K562 (cell line): ENCODE results near the gene KARS1. TPM values are rescaled to one million over a fixed set of nuclear protein-coding genes. Genes with fewer than 3 reads are reported as not detected.
A peak's percentile ranks its signal among the peaks of the same experiment; 100 is the strongest.

Experiments used
- BACH1 ChIP-seq: fragments of 200-800 bp; sonication (Bioruptor generic); IDR thresholded peaks from 2 replicates; pipeline ENCODE4 v1.6.1; 2016; ENCODE audit warnings: missing genetic modification characterization, missing compliant biosample characterization
- CTBP1 ChIP-seq: fragments of 450-650 bp; IDR thresholded peaks from 2 replicates; pipeline ENCODE4 v1.6.1; 2016; ENCODE audit warnings: borderline replicate concordance
- HDAC3 ChIP-seq: fragments of 450-650 bp; IDR thresholded peaks from 2 replicates; pipeline ENCODE4 v1.6.1; 2018; ENCODE audit warnings: borderline replicate concordance, mild to moderate bottlenecking, moderate library complexity; ENCODE audit not compliant: partially characterized antibody
- PTTG1 ChIP-seq: fragments of 450-650 bp; IDR thresholded peaks from 2 replicates; pipeline ENCODE4 v1.6.1; 2016; ENCODE audit warnings: low read depth, mild to moderate bottlenecking, missing genetic modification characterization, missing compliant biosample characterization
- SMAD1 ChIP-seq: fragments of 150-350 bp; IDR thresholded peaks from 2 replicates; pipeline ENCODE4 v1.6.1; 2014; ENCODE audit warnings: low read length, low read depth; ENCODE audit not compliant: partially characterized antibody
- TRIM24 ChIP-seq, 2 experiments: fragments of 450-650 bp; IDR thresholded peaks; 2 replicates each; pipeline ENCODE4 v1.6.1; 2016
- ZKSCAN8 ChIP-seq: fragments of 200-800 bp; sonication (Bioruptor generic); IDR thresholded peaks from 2 replicates; pipeline ENCODE4 v1.6.1; 2016; ENCODE audit warnings: missing genetic modification characterization, missing compliant biosample characterization
- polyA plus RNA-seq, 8 experiments: library from polyadenylated mRNA; depleted of rRNA in 4 of 8; stranded (reverse) in 5 of 8; unstranded in 3 of 8; fragments of >200 nt; fragmentation: Nextera tagmentation in 2 of 8; fragmentation: Illumina TruSeq in 1 of 8; extraction: Ambion mirVana in 2 of 8; extraction: Trizol in 1 of 8; gene quantifications; 2 replicates each; pipeline versions ENCODE4 v1.2.1 to v1.2.3, GENCODE V29; 2011 to 2014; ENCODE audit warnings: inconsistent platforms in 1 of 8, missing spikeins in 1 of 8
- total RNA-seq, 7 experiments: library from RNA; depleted of rRNA in 6 of 7; stranded (reverse); fragments of >200 nt in 6 of 7; fragmentation: Illumina TruSeq in 2 of 7; extraction: Trizol in 2 of 7; gene quantifications; 2 replicates each; pipeline versions ENCODE4 v1.2.1 to v1.2.3, GENCODE V29; 2011 to 2021; ENCODE audit warnings: low replicate concordance in 1 of 7
- TF ChIP-seq, protein P1 (sequence below): fragments of 250-450 bp; sonication (Bioruptor Pico); IDR thresholded peaks from 2 replicates; pipeline ENCODE4 v1.8.0; 2022; ENCODE audit warnings: inconsistent platforms
- TF ChIP-seq, protein P2 (sequence below): fragments of 250-450 bp; sonication (Bioruptor Pico); IDR thresholded peaks from 2 replicates; pipeline ENCODE4 v1.8.0; 2022; ENCODE audit warnings: moderate library complexity, mild to moderate bottlenecking, inconsistent platforms
- TF ChIP-seq, protein P3 (sequence below): fragments of 450-650 bp; formaldehyde crosslinking; IDR thresholded peaks from 2 replicates; pipeline ENCODE4 v1.4.0; 2020; ENCODE audit warnings: mild to moderate bottlenecking, moderate library complexity
- TF ChIP-seq, protein P4 (sequence below): sonication (generic); formaldehyde crosslinking; IDR thresholded peaks from 2 replicates; pipeline ENCODE4 v1.8.0; 2023; ENCODE audit warnings: mild to moderate bottlenecking, missing genetic modification reagents
- TF ChIP-seq, protein P5 (sequence below): fragments of 450-650 bp; IDR thresholded peaks from 2 replicates; pipeline ENCODE4 v1.6.1; 2014; ENCODE audit warnings: low read depth, mild to moderate bottlenecking, moderate library complexity, borderline replicate concordance
- TF ChIP-seq, protein P6 (sequence below), 2 experiments: fragments of 450-650 bp in 1 of 2; sonication (generic) in 1 of 2; formaldehyde crosslinking in 1 of 2; IDR thresholded peaks in 1 of 2; conservative IDR thresholded peaks in 1 of 2; 2 replicates each; pipeline versions ENCODE4 v1.6.1 to v1.8.1; 2016 to 2023; ENCODE audit warnings: mild to moderate bottlenecking in 2 of 2, moderate library complexity in 2 of 2, inconsistent platforms in 1 of 2, missing genetic modification reagents in 1 of 2

KARS1 gene
- total and polyA plus RNA-seq, 9 of the 15 experiments (the other 6 are each of a cell fraction or from before 2014, with no cell fraction given), result 223 to 386 (median 304) TPM

DNA sequence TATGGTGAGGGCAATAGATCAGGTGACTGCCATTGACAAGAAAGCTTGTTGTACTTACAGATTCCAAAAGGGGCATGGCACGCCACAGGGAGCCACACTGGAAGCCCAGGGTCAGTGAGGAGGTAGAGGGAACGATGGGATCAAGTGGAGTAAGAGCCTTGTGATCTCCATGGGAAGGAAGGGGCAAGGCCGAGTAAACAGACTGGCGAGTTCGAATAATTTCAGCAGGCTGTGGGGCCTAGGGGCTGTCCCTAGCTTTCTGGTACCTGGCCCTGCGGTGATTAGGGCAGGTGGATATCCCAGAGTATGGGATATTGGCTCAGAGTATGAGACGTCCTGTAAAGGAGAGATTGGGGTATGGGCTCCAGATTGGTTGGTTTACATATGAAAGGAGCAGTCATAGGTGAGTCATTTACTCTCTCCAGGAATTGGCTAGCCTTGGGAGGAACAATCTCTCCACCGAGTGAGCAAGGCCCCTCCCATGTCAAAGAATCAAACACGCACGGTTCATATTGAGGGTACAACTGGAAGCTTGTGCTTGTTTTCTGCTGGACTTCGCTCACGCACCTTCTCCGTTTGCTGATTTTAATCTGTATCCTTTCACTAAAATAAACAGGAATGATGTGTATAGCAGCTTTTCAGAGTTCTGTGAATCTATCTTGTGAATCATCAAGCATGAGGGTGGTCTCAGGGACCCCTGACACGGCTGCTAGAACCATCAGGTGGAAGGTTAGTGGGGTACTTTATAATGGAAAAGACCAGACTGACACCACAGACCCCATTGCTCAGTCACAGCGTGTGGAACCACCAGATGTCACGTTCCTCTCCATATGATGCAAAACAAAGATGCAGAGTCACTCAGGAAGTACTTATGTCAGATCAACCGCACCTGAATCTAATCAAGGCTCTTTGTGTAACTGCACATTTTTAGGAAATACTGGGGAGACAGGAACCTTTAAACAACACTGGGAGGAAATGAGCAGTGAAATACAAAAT lies 53.3 kb downstream of the KARS1 start (continued):
- TF ChIP-seq, protein P1, sequence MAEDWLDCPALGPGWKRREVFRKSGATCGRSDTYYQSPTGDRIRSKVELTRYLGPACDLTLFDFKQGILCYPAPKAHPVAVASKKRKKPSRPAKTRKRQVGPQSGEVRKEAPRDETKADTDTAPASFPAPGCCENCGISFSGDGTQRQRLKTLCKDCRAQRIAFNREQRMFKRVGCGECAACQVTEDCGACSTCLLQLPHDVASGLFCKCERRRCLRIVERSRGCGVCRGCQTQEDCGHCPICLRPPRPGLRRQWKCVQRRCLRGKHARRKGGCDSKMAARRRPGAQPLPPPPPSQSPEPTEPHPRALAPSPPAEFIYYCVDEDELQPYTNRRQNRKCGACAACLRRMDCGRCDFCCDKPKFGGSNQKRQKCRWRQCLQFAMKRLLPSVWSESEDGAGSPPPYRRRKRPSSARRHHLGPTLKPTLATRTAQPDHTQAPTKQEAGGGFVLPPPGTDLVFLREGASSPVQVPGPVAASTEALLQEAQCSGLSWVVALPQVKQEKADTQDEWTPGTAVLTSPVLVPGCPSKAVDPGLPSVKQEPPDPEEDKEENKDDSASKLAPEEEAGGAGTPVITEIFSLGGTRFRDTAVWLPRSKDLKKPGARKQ (CRISPR knock-in tag), result no peak
- TF ChIP-seq, protein P2, sequence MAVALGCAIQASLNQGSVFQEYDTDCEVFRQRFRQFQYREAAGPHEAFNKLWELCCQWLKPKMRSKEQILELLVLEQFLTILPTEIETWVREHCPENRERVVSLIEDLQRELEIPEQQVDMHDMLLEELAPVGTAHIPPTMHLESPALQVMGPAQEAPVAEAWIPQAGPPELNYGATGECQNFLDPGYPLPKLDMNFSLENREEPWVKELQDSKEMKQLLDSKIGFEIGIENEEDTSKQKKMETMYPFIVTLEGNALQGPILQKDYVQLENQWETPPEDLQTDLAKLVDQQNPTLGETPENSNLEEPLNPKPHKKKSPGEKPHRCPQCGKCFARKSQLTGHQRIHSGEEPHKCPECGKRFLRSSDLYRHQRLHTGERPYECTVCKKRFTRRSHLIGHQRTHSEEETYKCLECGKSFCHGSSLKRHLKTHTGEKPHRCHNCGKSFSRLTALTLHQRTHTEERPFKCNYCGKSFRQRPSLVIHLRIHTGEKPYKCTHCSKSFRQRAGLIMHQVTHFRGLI (CRISPR knock-in tag), result no peak
- TF ChIP-seq SMAD1 (no peak), TRIM24 (IDR thresholded peaks at IDR 0.05) (0 out of 4 replicates have a peak, but pooled peaks have one; percentile 15 to 49), BACH1 (peak; percentile 91), ZKSCAN8 (CRISPR knock-in tag) (peak; percentile 59; the same call in 1 of the 2 replicates), CTBP1 (peak; percentile 85), HDAC3 (peak; percentile 58), PTTG1 (tag) (0 out of 2 replicates have a peak, but pooled peaks have one; percentile 37)
- TF ChIP-seq, protein P3, sequence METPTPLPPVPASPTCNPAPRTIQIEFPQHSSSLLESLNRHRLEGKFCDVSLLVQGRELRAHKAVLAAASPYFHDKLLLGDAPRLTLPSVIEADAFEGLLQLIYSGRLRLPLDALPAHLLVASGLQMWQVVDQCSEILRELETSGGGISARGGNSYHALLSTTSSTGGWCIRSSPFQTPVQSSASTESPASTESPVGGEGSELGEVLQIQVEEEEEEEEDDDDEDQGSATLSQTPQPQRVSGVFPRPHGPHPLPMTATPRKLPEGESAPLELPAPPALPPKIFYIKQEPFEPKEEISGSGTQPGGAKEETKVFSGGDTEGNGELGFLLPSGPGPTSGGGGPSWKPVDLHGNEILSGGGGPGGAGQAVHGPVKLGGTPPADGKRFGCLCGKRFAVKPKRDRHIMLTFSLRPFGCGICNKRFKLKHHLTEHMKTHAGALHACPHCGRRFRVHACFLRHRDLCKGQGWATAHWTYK (CRISPR knock-in tag), result no peak
- TF ChIP-seq, protein P4, sequence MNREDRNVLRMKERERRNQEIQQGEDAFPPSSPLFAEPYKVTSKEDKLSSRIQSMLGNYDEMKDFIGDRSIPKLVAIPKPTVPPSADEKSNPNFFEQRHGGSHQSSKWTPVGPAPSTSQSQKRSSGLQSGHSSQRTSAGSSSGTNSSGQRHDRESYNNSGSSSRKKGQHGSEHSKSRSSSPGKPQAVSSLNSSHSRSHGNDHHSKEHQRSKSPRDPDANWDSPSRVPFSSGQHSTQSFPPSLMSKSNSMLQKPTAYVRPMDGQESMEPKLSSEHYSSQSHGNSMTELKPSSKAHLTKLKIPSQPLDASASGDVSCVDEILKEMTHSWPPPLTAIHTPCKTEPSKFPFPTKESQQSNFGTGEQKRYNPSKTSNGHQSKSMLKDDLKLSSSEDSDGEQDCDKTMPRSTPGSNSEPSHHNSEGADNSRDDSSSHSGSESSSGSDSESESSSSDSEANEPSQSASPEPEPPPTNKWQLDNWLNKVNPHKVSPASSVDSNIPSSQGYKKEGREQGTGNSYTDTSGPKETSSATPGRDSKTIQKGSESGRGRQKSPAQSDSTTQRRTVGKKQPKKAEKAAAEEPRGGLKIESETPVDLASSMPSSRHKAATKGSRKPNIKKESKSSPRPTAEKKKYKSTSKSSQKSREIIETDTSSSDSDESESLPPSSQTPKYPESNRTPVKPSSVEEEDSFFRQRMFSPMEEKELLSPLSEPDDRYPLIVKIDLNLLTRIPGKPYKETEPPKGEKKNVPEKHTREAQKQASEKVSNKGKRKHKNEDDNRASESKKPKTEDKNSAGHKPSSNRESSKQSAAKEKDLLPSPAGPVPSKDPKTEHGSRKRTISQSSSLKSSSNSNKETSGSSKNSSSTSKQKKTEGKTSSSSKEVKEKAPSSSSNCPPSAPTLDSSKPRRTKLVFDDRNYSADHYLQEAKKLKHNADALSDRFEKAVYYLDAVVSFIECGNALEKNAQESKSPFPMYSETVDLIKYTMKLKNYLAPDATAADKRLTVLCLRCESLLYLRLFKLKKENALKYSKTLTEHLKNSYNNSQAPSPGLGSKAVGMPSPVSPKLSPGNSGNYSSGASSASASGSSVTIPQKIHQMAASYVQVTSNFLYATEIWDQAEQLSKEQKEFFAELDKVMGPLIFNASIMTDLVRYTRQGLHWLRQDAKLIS (CRISPR knock-in tag), result no peak
- TF ChIP-seq, protein P5, sequence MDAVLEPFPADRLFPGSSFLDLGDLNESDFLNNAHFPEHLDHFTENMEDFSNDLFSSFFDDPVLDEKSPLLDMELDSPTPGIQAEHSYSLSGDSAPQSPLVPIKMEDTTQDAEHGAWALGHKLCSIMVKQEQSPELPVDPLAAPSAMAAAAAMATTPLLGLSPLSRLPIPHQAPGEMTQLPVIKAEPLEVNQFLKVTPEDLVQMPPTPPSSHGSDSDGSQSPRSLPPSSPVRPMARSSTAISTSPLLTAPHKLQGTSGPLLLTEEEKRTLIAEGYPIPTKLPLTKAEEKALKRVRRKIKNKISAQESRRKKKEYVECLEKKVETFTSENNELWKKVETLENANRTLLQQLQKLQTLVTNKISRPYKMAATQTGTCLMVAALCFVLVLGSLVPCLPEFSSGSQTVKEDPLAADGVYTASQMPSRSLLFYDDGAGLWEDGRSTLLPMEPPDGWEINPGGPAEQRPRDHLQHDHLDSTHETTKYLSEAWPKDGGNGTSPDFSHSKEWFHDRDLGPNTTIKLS, result 0 out of 2 replicates have a peak, but pooled peaks have one; percentile 24
- TF ChIP-seq, protein P6, sequence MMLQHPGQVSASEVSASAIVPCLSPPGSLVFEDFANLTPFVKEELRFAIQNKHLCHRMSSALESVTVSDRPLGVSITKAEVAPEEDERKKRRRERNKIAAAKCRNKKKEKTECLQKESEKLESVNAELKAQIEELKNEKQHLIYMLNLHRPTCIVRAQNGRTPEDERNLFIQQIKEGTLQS (IDR thresholded peaks at IDR 0.05), result peak; percentile 77; the same call in 1 of the 2 replicates
- TF ChIP-seq, protein P6 (CRISPR knock-in tag; conservative IDR thresholded peaks at IDR 0.05), result no peak
